GM21526 (cell line): Measurements from ENCODE around the gene C6orf136.
"Not testable (repeated sequence)": the region's sequence is repeated elsewhere in the genome, so short reads cannot be mapped to it uniquely, and the experiment has no call there.

Source experiments
- ATAC-seq: cut with Tn5 transposase; IDR thresholded peaks from one replicate; pipeline ENCODE4 v1.9.1; 2021; ENCODE audit warnings: moderate library complexity; ENCODE audit not compliant: unreplicated experiment, low FRiP score

The C6orf136 gene

GRCh38 chr6:30655743-30656094 is 8.8 kb downstream of the C6orf136 start:
- no peak for ATAC-seq

GRCh38 chr6:30656513-30656912 is 9.6 kb downstream of the C6orf136 start:
- no peak for ATAC-seq

- ATAC-seq = no peak
Observed at GRCh38 chr6:30657454-30657853, 10.5 kb downstream of the C6orf136 start.

- ATAC-seq = not testable (repeated sequence)
Observed at GRCh38 chr6:30657922-30658321, 11.0 kb downstream of the C6orf136 start.

- no peak for ATAC-seq
Observed at GRCh38 chr6:30664994-30665767, 18.2 kb downstream of the C6orf136 start.

- not testable (repeated sequence) for ATAC-seq
Observed at GRCh38 chr6:30666300-30666699, 19.4 kb downstream of the C6orf136 start.

GRCh38 chr6:30670760-30671527 is 24.0 kb downstream of the C6orf136 start:
- no peak for ATAC-seq

- ATAC-seq = peak; percentile 39
Observed at GRCh38 chr6:30672445-30673253, 25.7 kb downstream of the C6orf136 start, which contains the start of gene DHX16. TSS of gene DHX16 (minus strand) at chr6:30673006. CDS start at chr6:30672841, 165 bp downstream.

- no peak for ATAC-seq
Observed at GRCh38 chr6:30676660-30677285, 29.8 kb downstream of the C6orf136 start.

GRCh38 chr6:30678964-30679726 is 32.2 kb downstream of the C6orf136 start:
- ATAC-seq = no peak

- no peak for ATAC-seq
Observed at GRCh38 chr6:30679765-30680535, 33.0 kb downstream of the C6orf136 start.

- no peak for ATAC-seq
Observed at GRCh38 chr6:30681766-30682142, 34.8 kb downstream of the C6orf136 start.

- no peak for ATAC-seq
Observed at GRCh38 chr6:30682143-30683117, 35.5 kb downstream of the C6orf136 start.

GRCh38 chr6:30683183-30683979 is 36.4 kb downstream of the C6orf136 start:
- ATAC-seq = no peak

GRCh38 chr6:30683980-30684338 is 37.0 kb downstream of the C6orf136 start:
- ATAC-seq = no peak

- ATAC-seq = no peak
Observed at GRCh38 chr6:30684386-30685156, 37.6 kb downstream of the C6orf136 start.
